HG03520 (cell line): ENCODE measurements around the gene POGK.

Experiments used
- ATAC-seq: cut with Tn5 transposase; IDR thresholded peaks from one replicate; pipeline ENCODE4 v1.9.1; 2021; ENCODE audit warnings: mild to moderate bottlenecking, moderate library complexity; ENCODE audit not compliant: unreplicated experiment

Gene POGK

GRCh38 chr1:166900987-166901386 is 61.7 kb downstream of the POGK start:
- no peak for ATAC-seq

GRCh38 chr1:166902279-166902678 is 63.0 kb downstream of the POGK start:
- no peak for ATAC-seq

DNA sequence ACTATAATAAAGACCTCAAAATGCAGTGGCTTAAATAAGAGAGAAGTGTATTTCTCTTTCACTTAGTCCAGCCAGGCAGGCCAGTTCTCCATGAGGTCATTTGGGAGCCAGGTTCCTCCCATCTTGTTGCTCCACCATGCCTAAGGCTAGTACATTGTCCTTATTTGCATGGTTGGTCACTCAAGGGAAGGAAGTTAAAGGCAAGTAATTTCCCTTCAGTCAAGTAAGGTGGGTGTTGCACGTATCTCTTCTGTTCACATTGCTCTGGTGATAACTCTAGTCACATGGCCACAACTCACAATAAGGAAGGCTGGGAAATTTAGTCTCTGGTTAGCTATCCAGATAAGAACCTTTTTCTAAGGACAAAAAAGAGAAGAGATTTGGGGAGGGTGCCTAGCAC is 64.0 kb downstream of the POGK start:
- no peak for ATAC-seq

GRCh38 chr1:166905136-166905535 is 65.9 kb downstream of the POGK start:
- no peak for ATAC-seq

- ATAC-seq: no peak
Measured at GRCh38 chr1:166905900-166906299, 66.6 kb downstream of the POGK start.
